H9 (cell line): ENCODE data around the gene LRP1B. TPM values are rescaled to one million over a fixed set of nuclear protein-coding genes. Genes with fewer than 3 reads are reported as not detected.

Experiments used
- DNase-seq: peaks from one replicate; pipeline ENCODE4 v3.0.0-alpha.2; 2017
- H2AFZ ChIP-seq: one replicate; pipeline ENCODE4 v1.6.1; 2013; ENCODE audit warnings: mild to moderate bottlenecking, low read length, control low read depth, moderate library complexity
- H2AK5ac ChIP-seq: 2 replicates; pipeline ENCODE4 v1.6.1; 2013; ENCODE audit warnings: low read length, control low read depth, mixed read lengths; ENCODE audit not compliant: insufficient read length
- H2BK120ac ChIP-seq: one replicate; pipeline ENCODE4 v1.6.1; 2013; ENCODE audit warnings: low read depth, mild to moderate bottlenecking, low read length, control low read depth, inconsistent platforms; ENCODE audit not compliant: poor library complexity, severe bottlenecking
- H2BK12ac ChIP-seq: 2 replicates; pipeline ENCODE4 v1.6.1; 2013; ENCODE audit warnings: low read length, control low read depth, mixed read lengths, low read depth; ENCODE audit not compliant: insufficient read length
- H2BK15ac ChIP-seq: 2 replicates; pipeline ENCODE4 v1.6.1; 2013; ENCODE audit warnings: low read depth, low read length, control low read depth
- H2BK20ac ChIP-seq: one replicate; pipeline ENCODE4 v1.6.1; 2013; ENCODE audit warnings: low read depth, mild to moderate bottlenecking, low read length, control low read depth, inconsistent platforms; ENCODE audit not compliant: poor library complexity, severe bottlenecking
- H2BK5ac ChIP-seq: 2 replicates; pipeline ENCODE4 v1.6.1; 2013; ENCODE audit warnings: low read length, control low read depth, mixed read lengths; ENCODE audit not compliant: insufficient read length
- H3K14ac ChIP-seq: 2 replicates; pipeline ENCODE4 v1.6.1; 2013; ENCODE audit warnings: low read length, control low read depth; ENCODE audit not compliant: insufficient read depth
- H3K18ac ChIP-seq: 2 replicates; pipeline ENCODE4 v1.6.1; 2013; ENCODE audit warnings: low read depth, mild to moderate bottlenecking, mixed read lengths, low read length, control low read depth; ENCODE audit not compliant: insufficient read length
- H3K23ac ChIP-seq: 2 replicates; pipeline ENCODE4 v1.6.1; 2013; ENCODE audit warnings: low read length, control low read depth, mixed read lengths, low read depth; ENCODE audit not compliant: insufficient read length
- H3K23me2 ChIP-seq: 2 replicates; pipeline ENCODE4 v1.6.1; 2013; ENCODE audit warnings: low read depth, mild to moderate bottlenecking, mixed read lengths, low read length, control low read depth; ENCODE audit not compliant: insufficient read length, poor library complexity, severe bottlenecking
- H3K27ac ChIP-seq: 2 replicates; pipeline ENCODE4 v1.5.1; 2013; ENCODE audit warnings: low read length, control low read depth, mixed read lengths, low read depth; ENCODE audit not compliant: insufficient read length
- H3K27me3 ChIP-seq: 2 replicates; pipeline ENCODE4 v1.6.1; 2013; ENCODE audit warnings: low read length, control low read depth, inconsistent platforms; ENCODE audit not compliant: insufficient read depth
- H3K4ac ChIP-seq: 2 replicates; pipeline ENCODE4 v1.6.1; 2013; ENCODE audit warnings: low read depth, mild to moderate bottlenecking, control low read depth, inconsistent platforms, low read length, moderate library complexity
- H3K4me1 ChIP-seq: 2 replicates; pipeline ENCODE4 v1.6.1; 2013; ENCODE audit warnings: low read length, control low read depth, inconsistent platforms; ENCODE audit not compliant: insufficient read depth
- H3K4me2 ChIP-seq: 2 replicates; pipeline ENCODE4 v1.6.1; 2013; ENCODE audit warnings: low read length, control low read depth, mixed read lengths; ENCODE audit not compliant: insufficient read length, insufficient read depth
- H3K56ac ChIP-seq: 2 replicates; pipeline ENCODE4 v1.6.1; 2013; ENCODE audit warnings: low read depth, mild to moderate bottlenecking, mixed read lengths, low read length, control low read depth; ENCODE audit not compliant: insufficient read length
- H3K79me1 ChIP-seq: 2 replicates; pipeline ENCODE4 v1.6.1; 2013; ENCODE audit warnings: low read depth, mild to moderate bottlenecking, moderate library complexity, low read length, control low read depth, inconsistent platforms; ENCODE audit not compliant: insufficient read depth, poor library complexity, severe bottlenecking
- H3K79me2 ChIP-seq: 2 replicates; pipeline ENCODE4 v1.6.1; 2013; ENCODE audit warnings: low read length, control low read depth, inconsistent platforms; ENCODE audit not compliant: insufficient read depth
- H3K9ac ChIP-seq: 2 replicates; pipeline ENCODE4 v1.6.1; 2013; ENCODE audit warnings: low read length, control low read depth, mixed read lengths; ENCODE audit not compliant: insufficient read length; ENCODE audit errors: extremely low read depth
- H3K9me3 ChIP-seq: one replicate; pipeline ENCODE4 v1.6.1; 2013; ENCODE audit warnings: low read depth, low read length, inconsistent platforms; ENCODE audit not compliant: control insufficient read depth
- H3T11ph ChIP-seq: one replicate; pipeline ENCODE4 v1.6.1; 2013; ENCODE audit warnings: mild to moderate bottlenecking, low read length, control low read depth, inconsistent platforms
- H4K20me1 ChIP-seq: one replicate; pipeline ENCODE4 v1.6.1; 2013; ENCODE audit not compliant: control insufficient read depth, insufficient read length, insufficient read depth
- H4K5ac ChIP-seq: 2 replicates; pipeline ENCODE4 v1.6.1; 2013; ENCODE audit warnings: low read depth, mild to moderate bottlenecking, mixed read lengths, low read length, control low read depth; ENCODE audit not compliant: insufficient read length
- H4K8ac ChIP-seq: replicated peaks from 2 replicates; pipeline ENCODE4 v1.6.1; 2013; ENCODE audit warnings: low read length, control low read depth, mixed read lengths, low read depth; ENCODE audit not compliant: insufficient read length
- H4K91ac ChIP-seq: 2 replicates; pipeline ENCODE4 v1.6.1; 2013; ENCODE audit warnings: low read depth, mild to moderate bottlenecking, moderate library complexity, mixed read lengths, low read length, control low read depth; ENCODE audit not compliant: insufficient read length
- H3K27ac Mint-ChIP-seq, 3 experiments: 2 replicates in 2 of 3; 3 replicates in 1 of 3; pipeline ENCODE4 v1.8.0; 2020 to 2021; ENCODE audit warnings: mixed read lengths in 3 of 3, mild to moderate bottlenecking in 1 of 3, moderate library complexity in 1 of 3
- H3K27me3 Mint-ChIP-seq: 2 replicates; pipeline ENCODE4 v1.8.0; 2021; ENCODE audit warnings: low read depth, mild to moderate bottlenecking, moderate library complexity, mixed read lengths
- H3K36me3 Mint-ChIP-seq, 3 experiments: 2 replicates in 2 of 3; 3 replicates in 1 of 3; pipeline ENCODE4 v1.8.0; 2020 to 2021; ENCODE audit warnings: low read depth in 3 of 3, mixed read lengths in 3 of 3; ENCODE audit not compliant: insufficient read depth in 1 of 3
- H3K4me1 Mint-ChIP-seq, 2 experiments: 2 replicates each; pipeline ENCODE4 v1.8.0; 2020; ENCODE audit warnings: mixed read lengths in 2 of 2
- H3K4me3 Mint-ChIP-seq, 2 experiments: 2 replicates in 1 of 2; 3 replicates in 1 of 2; pipeline ENCODE4 v1.8.0; 2020 to 2021; ENCODE audit warnings: mild to moderate bottlenecking in 2 of 2, mixed read lengths in 2 of 2, moderate library complexity in 1 of 2
- H3K9me3 Mint-ChIP-seq, 2 experiments: 2 replicates in 1 of 2; 3 replicates in 1 of 2; pipeline ENCODE4 v1.8.0; 2020; ENCODE audit warnings: mild to moderate bottlenecking in 2 of 2, mixed read lengths in 2 of 2, moderate library complexity in 1 of 2
- WGBS: extraction: QIAGEN DNeasy Blood & Tissue Kit; methylation state at CpG from one replicate; pipeline ENCODE4 v1.1.7; 2013; ENCODE audit warnings: missing lambda C conversion rate, low lambda C conversion rate, mixed read lengths; ENCODE audit not compliant: insufficient read length; ENCODE audit errors: extremely low coverage; 5-methylcytosine and 5-hydroxymethylcytosine counted together
- total RNA-seq: library from RNA; stranded (reverse); gene quantifications from 2 replicates; pipeline ENCODE4 v1.2.1, GENCODE V29; 2021
- TF ChIP-seq, protein P1 (sequence below): fragments of 200-600 bp; sonication (generic); conservative IDR thresholded peaks from 3 replicates; pipeline ENCODE4 v1.8.0; 2021; ENCODE audit warnings: antibody characterized with exemption, mild to moderate bottlenecking

LRP1B gene
- total RNA-seq, 1 experiment from 2014 or later = not detected

DNA sequence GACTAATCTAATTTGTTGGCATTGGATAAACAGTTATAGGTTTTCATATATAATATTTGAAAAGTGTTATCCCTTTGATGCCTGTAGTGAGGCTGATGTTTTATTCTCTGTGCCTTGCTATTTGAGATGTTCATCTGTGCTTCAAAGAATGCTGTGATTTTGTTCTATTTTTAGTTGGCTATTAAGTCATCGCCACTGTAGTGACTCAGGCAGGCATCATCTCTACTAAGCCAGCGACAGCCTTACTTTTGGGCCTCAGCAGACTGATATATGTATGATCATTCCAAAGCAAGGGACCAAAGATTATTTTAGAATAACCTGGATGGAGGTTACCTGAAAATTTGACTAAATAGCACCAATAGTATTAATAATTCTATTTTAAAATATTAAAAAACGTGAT is 1676.1 kb downstream of the LRP1B start:
- Histone ChIP-seq H3K9me3 (no peaks in the 10 kb centered on the region), H4K91ac (no peak overlapping the region), H2AFZ (no peak overlapping the region), H3K14ac (no peak overlapping the region), H3K4ac (no peak overlapping the region), H2BK15ac (no peak overlapping the region), H2BK12ac (no peak overlapping the region), H4K20me1 (no peaks in the 10 kb centered on the region), H3K27ac (no peak overlapping the region), H3K23me2 (no peaks in the 10 kb centered on the region), H3K9ac (no peak overlapping the region), H3K4me2 (no peak overlapping the region), H4K5ac (no peak overlapping the region), H3K18ac (no peak overlapping the region), H3K56ac (no peak overlapping the region), H4K8ac (no peak overlapping the region), H3K27me3 (no peaks in the 10 kb centered on the region), H3K23ac (no peak overlapping the region), H2BK120ac (no peak overlapping the region), H2BK20ac (no peak overlapping the region), H3K79me2 (no peaks in the 10 kb centered on the region), H3K79me1 (no peaks in the 10 kb centered on the region), H3T11ph (no peak overlapping the region), H3K4me1 (no peaks in the 10 kb centered on the region), H2AK5ac (no peak overlapping the region), H2BK5ac (no peak overlapping the region)
- Mint-ChIP-seq H3K27ac (no peak overlapping the region), H3K9me3 (no peaks in the 10 kb centered on the region), H3K4me1 (no peaks in the 10 kb centered on the region), H3K27me3 (no peaks in the 10 kb centered on the region), H3K36me3 (no peaks in the 10 kb centered on the region), H3K4me3 (no peak overlapping the region)
- TF ChIP-seq, protein P1, sequence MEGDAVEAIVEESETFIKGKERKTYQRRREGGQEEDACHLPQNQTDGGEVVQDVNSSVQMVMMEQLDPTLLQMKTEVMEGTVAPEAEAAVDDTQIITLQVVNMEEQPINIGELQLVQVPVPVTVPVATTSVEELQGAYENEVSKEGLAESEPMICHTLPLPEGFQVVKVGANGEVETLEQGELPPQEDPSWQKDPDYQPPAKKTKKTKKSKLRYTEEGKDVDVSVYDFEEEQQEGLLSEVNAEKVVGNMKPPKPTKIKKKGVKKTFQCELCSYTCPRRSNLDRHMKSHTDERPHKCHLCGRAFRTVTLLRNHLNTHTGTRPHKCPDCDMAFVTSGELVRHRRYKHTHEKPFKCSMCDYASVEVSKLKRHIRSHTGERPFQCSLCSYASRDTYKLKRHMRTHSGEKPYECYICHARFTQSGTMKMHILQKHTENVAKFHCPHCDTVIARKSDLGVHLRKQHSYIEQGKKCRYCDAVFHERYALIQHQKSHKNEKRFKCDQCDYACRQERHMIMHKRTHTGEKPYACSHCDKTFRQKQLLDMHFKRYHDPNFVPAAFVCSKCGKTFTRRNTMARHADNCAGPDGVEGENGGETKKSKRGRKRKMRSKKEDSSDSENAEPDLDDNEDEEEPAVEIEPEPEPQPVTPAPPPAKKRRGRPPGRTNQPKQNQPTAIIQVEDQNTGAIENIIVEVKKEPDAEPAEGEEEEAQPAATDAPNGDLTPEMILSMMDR = no peak
- WGBS = no CpG with 5 or more reads among the region's 3 CpGs
- no peak for DNase-seq
